AG04449 (cell line): ENCODE measurements around the gene PHOX2B.

Experiments used
- CTCF ChIA-PET: fragments of 350-600 bp; formaldehyde crosslinking; extraction: SDS; loops from one replicate; lab custom pipeline; 2021; ENCODE audit warnings: antibody characterized with exemption; lab: Yijun Ruan, JAX
- POLR2A ChIA-PET: fragments of 400-600, 350-600 bp; formaldehyde crosslinking; extraction: SDS; loops from one replicate; lab custom pipeline; 2020; ENCODE audit warnings: antibody characterized with exemption, inconsistent platforms; lab: Yijun Ruan, JAX
- DNase-seq: peaks from one replicate; pipeline ENCODE4 v3.0.0-alpha.2; 2010; ENCODE audit warnings: low read depth, low spot score
- H3K4me3 ChIP-seq: 2 replicates; pipeline ENCODE4 v1.5.1; 2011; ENCODE audit warnings: low read depth, mild to moderate bottlenecking, control low read depth, low read length
- CTCF ChIP-seq: IDR thresholded peaks from one replicate; pipeline ENCODE4 v1.5.1; 2011; ENCODE audit warnings: mild to moderate bottlenecking, moderate library complexity, low read length, control low read depth, inconsistent platforms; ENCODE audit not compliant: insufficient read depth; ENCODE audit errors: missing control alignments

PHOX2B gene

GRCh38 chr4:41734371-41734770 lies 14.2 kb downstream of the PHOX2B start:
- ChIA-PET CTCF (no interaction called here), POLR2A (no interaction called here)
- no peak overlapping the region for H3K4me3 ChIP-seq
- no peak for DNase-seq
- TF ChIP-seq CTCF: no peak

GRCh38 chr4:41731569-41732126 lies 16.9 kb downstream of the PHOX2B start:
- no peak overlapping the region for H3K4me3 ChIP-seq
- TF ChIP-seq CTCF: no peak
- DNase-seq: no peak
- ChIA-PET POLR2A (no interaction called here), CTCF (no interaction called here)

GRCh38 chr4:41728573-41728913 lies 20.0 kb downstream of the PHOX2B start:
- POLR2A ChIA-PET: no interaction called here
- CTCF ChIA-PET: no interaction called here
- no peak for TF ChIP-seq CTCF
- no peak for DNase-seq
- no peak overlapping the region for H3K4me3 ChIP-seq

GRCh38 chr4:41727861-41728572 lies 20.5 kb downstream of the PHOX2B start:
- no peak for TF ChIP-seq CTCF
- no peak overlapping the region for H3K4me3 ChIP-seq
- DNase-seq: no peak
- POLR2A ChIA-PET: no interaction called here
- CTCF ChIA-PET: no interaction called here

- no peak overlapping the region for H3K4me3 ChIP-seq
- no peak for DNase-seq
- ChIA-PET CTCF (no interaction called here), POLR2A (no interaction called here)
- no peak for TF ChIP-seq CTCF
These were observed 23.3 kb downstream of the PHOX2B start for GRCh38 chr4:41725254-41725653.

GRCh38 chr4:41723286-41723685 lies 25.2 kb downstream of the PHOX2B start:
- H3K4me3 ChIP-seq: no peak overlapping the region
- TF ChIP-seq CTCF: no peak
- no peak for DNase-seq
- ChIA-PET POLR2A (no interaction called here), CTCF (no interaction called here)
